ENCODE measurements around the gene ITGA8.

DNA sequence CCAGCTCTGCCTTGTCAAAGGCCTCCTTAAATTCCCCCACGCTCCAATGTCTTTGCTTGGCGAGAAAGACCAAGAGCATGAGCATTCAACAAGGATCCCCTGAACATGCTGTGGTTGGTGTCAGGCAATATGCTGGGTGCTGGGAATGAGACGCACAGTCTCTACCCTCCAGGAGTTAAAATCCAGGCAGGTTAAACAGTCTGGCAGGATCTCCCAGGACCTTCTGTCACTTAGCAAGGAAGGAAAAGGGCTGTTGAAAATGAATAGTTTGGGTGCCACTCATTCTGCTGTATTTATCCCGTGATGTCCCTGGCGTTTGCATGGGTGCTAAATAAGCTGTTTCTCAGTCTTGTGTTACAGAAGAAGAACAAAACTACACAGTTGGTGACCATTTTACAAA lies 21.9 kb upstream of the ITGA8 start:
- TF ChIP-seq JUND (IDR thresholded peaks at IDR 0.05) (no peak), POLR2A (IDR thresholded peaks at IDR 0.05; ENCODE audit: borderline replicate concordance, extremely low read depth, insufficient read depth, insufficient read length) (no peak), POLR2AphosphoS5 (IDR thresholded peaks at IDR 0.05; ENCODE audit: low read depth, low read length) (no peak), SIN3A (IDR thresholded peaks at IDR 0.05; ENCODE audit: low read depth) (no peak), EZH2 (IDR thresholded peaks at IDR 0.05) (no peak), EZH2phosphoT487 (IDR thresholded peaks at IDR 0.05; ENCODE audit: borderline replicate concordance) (no peak)
- TF ChIP-seq, protein P1, sequence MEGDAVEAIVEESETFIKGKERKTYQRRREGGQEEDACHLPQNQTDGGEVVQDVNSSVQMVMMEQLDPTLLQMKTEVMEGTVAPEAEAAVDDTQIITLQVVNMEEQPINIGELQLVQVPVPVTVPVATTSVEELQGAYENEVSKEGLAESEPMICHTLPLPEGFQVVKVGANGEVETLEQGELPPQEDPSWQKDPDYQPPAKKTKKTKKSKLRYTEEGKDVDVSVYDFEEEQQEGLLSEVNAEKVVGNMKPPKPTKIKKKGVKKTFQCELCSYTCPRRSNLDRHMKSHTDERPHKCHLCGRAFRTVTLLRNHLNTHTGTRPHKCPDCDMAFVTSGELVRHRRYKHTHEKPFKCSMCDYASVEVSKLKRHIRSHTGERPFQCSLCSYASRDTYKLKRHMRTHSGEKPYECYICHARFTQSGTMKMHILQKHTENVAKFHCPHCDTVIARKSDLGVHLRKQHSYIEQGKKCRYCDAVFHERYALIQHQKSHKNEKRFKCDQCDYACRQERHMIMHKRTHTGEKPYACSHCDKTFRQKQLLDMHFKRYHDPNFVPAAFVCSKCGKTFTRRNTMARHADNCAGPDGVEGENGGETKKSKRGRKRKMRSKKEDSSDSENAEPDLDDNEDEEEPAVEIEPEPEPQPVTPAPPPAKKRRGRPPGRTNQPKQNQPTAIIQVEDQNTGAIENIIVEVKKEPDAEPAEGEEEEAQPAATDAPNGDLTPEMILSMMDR (IDR thresholded peaks at IDR 0.05 in 2 of 3, conservative IDR thresholded peaks at IDR 0.05 in 1 of 3; ENCODE audit: borderline replicate concordance in 1 of 3, insufficient read depth in 1 of 3, low read depth in 2 of 3, low read length in 2 of 3), result no peak
- TF ChIP-seq, protein P2, sequence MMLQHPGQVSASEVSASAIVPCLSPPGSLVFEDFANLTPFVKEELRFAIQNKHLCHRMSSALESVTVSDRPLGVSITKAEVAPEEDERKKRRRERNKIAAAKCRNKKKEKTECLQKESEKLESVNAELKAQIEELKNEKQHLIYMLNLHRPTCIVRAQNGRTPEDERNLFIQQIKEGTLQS (IDR thresholded peaks at IDR 0.05), result no peak
- TF ChIP-seq, protein P3, sequence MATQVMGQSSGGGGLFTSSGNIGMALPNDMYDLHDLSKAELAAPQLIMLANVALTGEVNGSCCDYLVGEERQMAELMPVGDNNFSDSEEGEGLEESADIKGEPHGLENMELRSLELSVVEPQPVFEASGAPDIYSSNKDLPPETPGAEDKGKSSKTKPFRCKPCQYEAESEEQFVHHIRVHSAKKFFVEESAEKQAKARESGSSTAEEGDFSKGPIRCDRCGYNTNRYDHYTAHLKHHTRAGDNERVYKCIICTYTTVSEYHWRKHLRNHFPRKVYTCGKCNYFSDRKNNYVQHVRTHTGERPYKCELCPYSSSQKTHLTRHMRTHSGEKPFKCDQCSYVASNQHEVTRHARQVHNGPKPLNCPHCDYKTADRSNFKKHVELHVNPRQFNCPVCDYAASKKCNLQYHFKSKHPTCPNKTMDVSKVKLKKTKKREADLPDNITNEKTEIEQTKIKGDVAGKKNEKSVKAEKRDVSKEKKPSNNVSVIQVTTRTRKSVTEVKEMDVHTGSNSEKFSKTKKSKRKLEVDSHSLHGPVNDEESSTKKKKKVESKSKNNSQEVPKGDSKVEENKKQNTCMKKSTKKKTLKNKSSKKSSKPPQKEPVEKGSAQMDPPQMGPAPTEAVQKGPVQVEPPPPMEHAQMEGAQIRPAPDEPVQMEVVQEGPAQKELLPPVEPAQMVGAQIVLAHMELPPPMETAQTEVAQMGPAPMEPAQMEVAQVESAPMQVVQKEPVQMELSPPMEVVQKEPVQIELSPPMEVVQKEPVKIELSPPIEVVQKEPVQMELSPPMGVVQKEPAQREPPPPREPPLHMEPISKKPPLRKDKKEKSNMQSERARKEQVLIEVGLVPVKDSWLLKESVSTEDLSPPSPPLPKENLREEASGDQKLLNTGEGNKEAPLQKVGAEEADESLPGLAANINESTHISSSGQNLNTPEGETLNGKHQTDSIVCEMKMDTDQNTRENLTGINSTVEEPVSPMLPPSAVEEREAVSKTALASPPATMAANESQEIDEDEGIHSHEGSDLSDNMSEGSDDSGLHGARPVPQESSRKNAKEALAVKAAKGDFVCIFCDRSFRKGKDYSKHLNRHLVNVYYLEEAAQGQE (IDR thresholded peaks at IDR 0.05; ENCODE audit: low read depth), result no peak
